Measurements from ENCODE around the gene C19orf53.

The C19orf53 gene

DNA sequence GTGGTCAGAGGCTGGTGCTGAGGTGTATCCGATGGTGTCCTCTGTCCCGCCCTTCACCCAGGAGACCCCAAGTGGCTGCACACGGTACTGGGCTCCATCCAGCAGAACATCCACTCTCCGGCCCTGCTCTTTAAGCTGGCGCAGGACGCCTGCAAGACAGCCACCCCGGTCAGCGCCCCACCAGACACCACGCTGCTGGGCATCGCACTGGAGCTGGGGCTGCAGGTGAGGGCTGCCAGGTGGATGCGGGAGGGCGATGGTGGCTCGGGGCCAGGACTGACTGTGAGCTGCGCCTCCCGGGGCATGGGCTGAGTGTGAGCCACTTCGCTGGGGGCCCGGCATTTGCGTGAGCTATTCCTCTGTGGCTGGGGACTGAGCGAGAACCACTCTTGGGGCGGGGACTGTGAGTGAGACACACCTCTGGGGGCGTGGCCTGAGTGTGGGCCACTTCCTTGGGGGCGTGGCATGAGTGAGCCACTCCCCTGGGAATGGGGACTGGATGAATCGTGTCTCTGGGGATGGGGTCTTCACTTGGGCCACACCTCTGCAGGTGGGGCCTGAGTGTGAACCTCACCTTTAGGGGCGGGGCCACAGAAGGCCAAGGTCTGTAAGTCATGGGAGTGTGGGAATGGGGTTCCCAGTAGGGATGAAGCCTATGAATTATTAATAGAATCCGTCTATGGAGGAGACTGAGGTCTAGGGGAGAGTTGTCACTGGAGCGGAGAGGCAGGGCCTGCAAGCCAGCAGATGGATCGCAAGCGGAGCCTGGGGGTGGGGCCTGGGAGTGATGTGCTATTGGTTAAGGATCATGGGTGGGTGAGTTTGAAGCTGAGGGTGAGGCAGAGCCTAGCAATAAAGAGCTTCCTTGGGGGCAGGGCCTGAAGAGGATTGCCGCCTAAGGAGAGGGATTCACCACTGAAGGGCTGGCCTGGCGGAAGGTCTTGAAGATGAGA lies 51.5 kb downstream of the C19orf53 start:
- DNase-seq (ENCODE audit: low read depth in 2 of 2), result no peak

DNA sequence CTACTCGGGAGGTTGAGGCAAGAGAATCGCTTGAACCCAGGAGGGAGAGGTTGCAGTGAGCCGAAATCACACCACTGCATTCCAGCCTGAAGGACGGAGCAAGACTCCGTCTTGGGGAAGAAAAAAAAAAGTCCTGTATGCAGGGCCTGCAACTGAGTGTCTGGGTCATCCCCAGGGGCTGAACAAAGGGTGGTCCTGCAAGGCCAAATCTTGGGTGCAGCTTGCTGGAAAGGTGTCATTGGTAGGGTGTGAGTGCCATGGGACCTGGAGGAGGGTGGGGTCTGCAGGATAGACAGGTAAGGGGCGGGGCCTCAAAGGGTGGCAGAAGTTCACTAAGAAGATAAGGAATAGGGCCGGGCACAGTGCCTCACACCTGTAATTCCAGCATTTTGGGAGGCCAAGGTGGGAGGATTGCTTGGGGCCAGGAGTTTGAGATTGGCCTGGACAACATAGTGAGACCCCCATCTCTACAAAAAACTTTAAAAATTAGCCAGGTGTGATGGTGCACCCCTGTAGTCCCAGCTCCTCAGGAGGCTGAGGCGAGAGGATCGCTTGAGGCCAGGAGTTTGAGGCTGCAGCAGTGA lies 52.5 kb downstream of the C19orf53 start:
- DNase-seq (ENCODE audit: low read depth in 2 of 2), result no peak

DNA sequence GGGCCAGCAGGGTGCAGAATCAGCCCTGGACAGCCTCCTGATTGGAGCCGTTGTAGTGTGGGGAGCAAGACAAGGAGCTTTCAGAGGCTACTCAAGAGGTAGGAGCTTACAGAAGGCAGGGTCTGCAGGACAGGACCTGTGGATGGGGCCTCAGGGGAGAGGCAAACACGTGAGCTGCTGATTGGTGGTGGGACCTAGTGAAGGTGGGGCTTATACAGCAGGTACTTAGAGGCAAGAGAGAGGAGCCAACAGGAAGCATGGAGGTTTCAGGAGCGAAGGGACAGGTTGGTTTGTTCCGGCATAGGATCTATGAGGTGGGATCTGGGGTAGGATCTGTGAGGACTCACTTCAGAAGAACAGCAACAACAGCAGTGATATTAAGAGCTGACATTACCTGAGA lies 53.4 kb downstream of the C19orf53 start:
- no peak for DNase-seq (ENCODE audit: low read depth in 2 of 2)
